ENCODE data around the gene ZG16B.

The ZG16B gene

DNA sequence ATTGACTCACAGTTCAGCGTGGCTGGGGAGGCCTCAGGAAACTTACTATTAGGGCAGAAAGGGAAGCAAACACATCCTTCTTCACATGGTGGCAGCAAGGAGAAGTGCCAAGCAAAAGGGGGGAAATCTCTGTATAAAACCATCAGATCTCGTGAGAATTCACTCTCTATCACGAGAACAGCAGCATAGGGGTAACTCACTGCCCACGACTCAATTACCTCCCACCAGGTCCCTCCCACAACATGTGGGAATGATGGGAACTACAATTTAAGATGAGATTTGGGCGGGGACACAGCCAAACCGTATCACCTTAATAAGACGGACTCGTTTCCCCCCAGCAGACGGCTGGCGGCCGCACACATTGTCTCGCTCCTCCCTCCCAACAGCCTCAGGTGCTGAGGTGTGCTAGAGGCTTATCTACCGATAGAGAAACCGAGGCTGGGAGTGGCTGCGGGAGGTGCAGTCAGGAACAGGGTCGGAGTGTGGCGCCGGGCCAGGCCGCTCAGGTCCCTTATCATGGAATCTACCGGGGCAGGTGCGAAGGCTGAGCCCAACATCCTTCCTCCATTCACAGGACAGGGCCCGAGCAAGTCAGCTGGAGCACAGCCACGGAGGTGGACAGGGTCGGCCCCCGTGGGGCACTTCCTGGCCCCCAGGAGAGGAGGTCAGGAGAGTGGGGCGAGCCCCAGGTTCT, 4.9 kb upstream of the ZG16B start:
- no peak for DNase-seq (ENCODE audit: low read depth)

DNA sequence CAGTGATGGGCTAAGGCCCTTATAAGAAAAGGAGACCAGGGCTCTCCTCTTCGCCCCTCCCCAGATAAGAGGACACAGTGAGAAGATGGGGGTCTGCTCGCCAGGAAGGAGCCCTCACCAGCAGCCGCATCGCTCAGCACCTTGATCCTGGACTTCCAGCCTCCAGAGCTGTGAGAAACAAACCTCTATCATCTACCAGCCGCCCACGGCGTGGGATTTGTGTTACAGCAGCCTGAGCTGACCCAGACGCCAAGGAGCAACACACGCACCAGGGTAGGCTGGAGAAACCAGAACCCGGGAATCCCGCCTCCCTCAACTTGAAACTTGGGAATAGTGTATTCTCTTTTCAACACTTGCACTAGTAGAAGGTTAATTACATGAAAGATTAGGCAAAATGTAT, 4.2 kb upstream of the ZG16B start:
- no peak for DNase-seq (ENCODE audit: low read depth)

DNA sequence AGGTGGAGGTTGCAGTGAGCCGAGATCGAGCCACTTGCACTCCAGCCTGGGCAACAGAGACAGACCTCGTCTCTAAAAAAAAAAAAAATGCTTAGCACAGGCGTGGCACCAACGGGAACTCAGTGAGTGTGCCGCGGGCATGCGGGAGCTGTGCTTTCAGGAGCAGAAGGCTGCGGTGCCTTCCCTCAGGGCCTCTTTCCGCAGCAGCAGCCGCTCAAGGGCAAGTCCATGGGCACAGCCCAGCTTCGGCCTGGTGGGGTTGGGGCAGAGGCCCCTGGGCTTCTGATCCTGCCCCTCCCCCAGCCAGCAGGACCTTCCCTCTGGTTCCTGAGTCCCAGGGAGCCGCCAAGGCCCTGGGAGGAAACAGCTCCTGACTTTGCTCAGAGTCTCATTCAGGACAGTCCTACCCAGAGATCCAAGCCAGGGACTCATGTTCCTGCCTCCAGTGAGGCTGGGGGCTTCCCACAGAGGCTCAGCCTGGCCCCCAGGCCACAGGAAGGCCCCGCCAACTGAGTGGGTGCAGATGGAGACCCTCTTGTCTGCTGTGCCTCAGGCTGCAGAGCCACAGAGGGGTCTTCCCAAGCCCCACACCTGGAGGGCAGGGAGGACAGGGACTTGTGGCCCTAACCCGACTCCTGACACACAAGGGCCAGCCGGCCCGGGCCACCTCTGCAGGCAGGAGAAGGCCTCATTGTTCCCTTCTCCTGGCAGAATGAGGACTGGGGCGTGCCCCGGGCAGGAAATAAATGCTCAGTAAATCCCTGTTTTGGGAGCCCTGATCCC, 3.3 kb upstream of the ZG16B start:
- no peak for DNase-seq (ENCODE audit: low read depth)

GRCh38 chr16:2827374-2827791, 2.7 kb upstream of the ZG16B start:
- DNase-seq (ENCODE audit: low read depth): no peak

- DNase-seq (ENCODE audit: low read depth): no peak
Measured at GRCh38 chr16:2827831-2828520, 2.1 kb upstream of the ZG16B start.

DNA sequence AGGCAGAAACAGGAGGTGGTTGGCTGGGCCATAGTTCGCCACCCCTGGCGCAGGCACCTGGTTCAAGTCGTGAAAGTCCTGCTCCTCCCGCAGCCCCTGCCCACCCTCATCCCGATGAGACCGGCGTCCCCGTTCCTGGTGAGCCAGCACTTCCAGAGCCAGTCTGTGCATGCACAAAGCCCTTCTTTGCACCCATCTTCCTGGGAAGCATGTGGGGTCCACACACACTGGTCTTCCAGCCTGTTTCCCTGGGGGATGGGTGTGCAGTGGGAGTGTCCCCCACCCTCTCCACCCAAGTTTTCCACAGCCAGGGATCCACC, 1.6 kb upstream of the ZG16B start:
- DNase-seq (ENCODE audit: low read depth): no peak

- DNase-seq (ENCODE audit: low read depth): no peak
Measured at GRCh38 chr16:2828876-2829430, 1.1 kb upstream of the ZG16B start.

DNA sequence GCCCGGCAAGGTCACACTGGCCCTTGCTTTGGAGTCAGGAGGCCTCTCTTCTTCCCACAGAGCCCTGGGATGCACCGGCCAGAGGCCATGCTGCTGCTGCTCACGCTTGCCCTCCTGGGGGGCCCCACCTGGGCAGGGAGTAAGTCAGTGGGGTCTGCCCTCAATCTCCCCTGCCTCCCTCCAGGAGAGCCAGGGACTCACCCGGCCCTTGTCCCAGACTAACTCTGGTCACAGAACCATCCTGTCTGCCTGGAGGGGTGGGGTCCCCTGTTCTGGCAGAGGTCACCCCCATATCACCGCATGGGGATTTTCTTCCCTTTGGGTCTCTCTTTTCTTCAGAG, 222 bp downstream of the ZG16B start:
- no peak for DNase-seq (ENCODE audit: low read depth)

DNA sequence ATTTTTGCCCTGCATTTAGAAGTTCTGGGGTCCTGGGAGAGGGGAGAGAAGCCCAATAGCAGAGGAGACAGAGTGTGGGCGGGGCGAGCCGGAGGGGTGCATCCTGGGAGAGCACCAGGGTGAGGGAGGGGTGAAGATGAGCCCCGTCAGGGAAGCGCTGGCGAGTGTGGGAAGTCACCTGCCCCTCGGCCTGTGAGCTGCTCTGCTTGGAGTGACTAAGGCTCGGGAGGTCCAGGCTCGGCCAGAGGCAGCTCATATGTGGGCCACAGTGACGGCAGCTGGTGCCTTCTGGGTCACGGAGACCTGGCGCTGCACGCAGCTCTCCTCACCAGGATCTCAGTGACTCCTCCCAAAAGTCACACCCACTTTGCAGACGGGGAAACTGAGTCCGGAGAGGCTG, 1.1 kb downstream of the ZG16B start:
- DNase-seq (ENCODE audit: low read depth): no peak

- DNase-seq (ENCODE audit: low read depth): no peak
Measured at GRCh38 chr16:2833776-2834175, 3.7 kb downstream of the ZG16B start.

DNA sequence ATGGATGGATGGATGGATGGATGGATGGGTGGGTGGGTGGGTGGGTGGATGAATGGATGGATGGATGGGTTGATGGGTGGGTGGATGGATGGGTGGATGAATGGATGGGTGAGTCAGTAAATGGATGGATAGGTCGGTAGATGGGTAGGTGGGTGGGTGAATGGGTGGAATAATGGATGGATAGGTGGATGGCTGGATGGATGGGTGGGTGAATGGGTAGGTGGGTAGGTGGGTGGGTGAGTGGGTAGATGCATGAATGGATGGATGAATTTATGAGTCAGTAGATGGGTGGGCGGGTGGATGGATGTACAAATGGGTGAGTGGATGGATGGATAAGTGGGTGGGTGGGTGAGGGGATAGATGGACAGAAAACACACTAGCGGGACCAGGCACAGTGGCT, 4.9 kb downstream of the ZG16B start:
- DNase-seq (ENCODE audit: low read depth): no peak

DNA sequence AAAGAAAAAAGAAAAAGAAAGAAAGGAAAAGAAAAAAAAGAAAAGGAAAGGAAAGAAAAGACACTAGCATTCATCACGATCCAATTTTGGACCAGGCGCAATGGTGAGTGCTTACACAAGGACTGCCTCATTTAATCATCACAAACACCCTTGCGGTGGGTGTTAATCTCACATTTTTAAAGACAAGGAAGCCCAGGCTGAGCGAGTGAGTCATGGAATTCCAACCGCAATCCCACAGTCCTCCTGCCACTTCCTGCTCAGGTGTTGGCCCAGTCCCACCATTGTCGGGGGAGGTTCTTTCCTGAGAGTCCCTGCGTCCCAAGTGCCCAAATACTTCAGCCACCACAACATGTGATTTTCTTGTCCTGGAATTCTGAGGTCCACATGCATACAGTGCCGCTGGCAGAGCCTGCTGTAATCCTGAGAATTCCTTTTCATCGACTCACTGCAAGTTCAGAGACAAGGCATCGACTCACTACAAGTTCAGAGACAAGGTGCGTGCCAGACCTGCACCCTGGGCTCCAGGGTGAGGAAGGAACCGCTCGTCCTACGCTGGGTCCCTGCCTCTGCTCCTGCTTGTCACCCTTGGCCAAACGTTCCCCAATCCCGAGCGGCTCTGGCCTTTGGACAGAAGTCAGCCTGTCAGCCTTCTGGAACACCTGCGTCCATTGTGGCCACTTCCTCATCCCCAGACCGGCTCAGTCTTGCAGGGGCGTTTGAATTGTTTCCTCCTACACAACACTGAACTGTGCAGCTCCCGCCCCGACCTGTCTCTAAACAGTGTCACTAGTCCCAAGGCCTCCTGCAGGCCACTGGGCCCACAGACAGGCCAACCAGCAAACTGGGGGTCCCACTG, 5.8 kb downstream of the ZG16B start:
- no peak for DNase-seq (ENCODE audit: low read depth)

DNA sequence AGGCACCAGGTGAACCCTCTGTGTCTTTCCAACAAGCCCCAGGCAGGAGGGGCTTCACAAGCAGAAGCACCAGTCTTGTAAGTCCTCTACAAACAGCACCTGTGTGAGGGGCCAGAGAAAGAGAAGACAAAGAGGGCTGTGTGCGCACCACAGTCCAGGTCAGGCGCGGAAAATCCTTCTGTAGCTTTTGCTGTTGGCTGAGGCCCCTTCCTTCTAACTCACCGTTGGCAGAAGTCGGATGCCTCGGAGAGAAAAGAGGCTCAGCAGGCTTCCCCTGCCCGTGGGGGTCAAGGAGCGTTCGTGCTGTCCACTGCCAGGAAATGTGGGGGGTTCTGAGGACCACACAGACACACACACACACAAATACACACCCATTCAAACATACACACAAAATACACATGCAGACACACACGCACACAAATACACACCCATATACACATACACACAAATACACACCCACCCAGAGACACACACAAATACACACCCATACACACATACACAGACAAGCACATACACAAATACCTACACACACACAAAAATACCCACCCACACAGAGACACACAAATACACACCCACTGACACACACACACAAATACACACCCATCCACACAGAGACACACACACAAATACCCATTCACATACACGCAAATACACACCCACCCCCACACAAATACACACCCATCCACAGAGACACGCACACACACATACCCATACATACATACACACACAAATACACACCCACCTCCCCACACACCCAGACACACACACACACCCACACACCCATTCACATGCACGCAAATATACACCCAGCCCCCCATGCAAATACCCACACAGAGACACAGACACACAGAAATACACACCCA, 6.8 kb downstream of the ZG16B start:
- no peak for DNase-seq (ENCODE audit: low read depth)

GRCh38 chr16:2838928-2839327, 8.8 kb downstream of the ZG16B start:
- DNase-seq (ENCODE audit: low read depth): peak; percentile 47

DNA sequence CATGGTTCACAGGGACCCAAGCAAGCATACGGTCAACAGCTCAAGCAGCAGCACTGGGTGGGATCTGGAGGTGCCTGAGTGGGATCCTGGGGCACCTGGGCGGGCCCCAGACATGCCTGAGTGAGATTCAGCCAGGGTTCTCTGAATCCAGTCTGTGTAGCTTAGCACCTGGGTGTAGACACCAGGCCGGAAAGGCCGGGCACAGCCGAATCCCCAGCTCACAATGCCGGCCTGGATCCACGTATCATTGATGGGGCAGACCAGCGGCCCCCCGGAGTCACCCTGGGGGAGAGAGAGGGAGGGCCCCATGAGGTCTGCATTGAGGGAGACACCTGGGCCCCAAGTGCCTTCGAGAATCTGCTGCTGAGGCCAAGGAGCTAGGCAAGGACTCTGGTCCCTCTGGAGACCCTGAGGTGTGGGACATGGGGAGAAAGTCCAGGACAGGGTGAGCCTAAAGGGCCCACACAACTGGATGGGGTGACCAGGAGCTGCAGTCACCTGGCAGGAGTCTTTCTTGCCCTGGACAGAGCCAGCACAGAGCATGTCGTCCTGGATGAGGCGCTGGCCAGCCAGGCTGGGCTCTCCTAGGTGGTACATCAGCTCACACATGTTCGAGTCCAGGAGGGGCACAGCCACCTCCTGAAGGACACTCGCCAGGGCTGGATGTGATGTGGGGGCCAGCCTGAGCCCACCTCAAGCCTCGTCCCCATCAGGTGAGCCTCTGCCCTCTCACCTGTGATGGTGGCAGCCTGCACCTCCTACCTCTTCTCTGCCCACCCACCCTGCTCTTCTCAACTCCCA, 9.7 kb downstream of the ZG16B start:
- DNase-seq (ENCODE audit: low read depth): no peak

DNA sequence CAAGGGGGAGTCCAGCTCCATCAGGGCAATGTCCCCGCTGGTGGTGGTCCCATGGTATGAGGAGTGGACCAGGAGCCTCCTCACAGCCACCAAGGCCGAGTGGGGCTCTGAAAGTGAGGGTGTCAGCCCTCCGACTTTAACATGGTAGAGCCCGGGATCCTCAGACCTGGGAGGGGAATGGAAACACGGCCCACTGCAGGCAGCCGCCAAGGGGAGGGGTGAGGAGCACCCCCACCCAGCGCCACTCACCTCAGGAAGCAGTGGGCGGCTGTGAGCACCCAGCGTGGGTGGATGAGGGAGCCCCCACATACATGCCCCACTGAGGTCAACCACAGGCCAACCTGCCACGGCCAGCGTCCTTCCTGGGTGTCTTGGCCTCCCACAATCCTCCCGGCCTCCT, 10.8 kb downstream of the ZG16B start:
- no peak for DNase-seq (ENCODE audit: low read depth)

DNA sequence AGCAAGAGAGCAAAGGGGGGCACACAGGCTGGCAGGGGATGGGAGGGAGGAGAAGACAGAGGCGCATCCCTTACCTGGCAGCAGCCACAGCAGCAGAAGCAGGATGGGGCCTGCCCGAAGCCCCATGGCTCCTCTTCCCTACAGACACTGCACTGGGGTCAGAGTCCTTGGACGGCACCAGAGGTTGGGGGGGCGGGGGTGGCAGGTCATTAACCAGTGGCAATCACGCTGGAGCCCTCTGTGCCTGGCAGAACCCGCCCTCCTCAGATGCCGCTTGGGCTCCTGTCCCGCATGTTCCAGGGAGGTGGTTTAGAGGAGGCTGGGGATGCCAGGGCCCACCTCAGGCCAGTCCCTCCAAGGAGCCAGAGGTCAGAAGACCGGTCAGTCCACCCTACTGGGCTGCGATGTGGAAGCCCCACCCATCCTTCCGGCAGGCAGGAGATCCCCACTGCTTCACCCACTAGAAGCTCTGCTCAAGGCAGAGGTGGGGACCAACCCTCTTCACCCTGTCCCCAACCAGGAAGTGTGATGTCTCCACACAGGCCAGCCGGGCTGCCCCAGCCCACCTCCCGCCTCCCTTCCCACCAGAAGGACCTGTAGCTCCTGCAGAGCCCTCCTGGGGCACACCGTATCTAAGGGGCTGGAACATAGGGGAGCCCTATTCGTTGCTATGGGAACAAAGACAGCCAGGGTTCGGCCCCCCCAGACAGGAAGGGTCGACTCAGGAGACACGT, 11.7 kb downstream of the ZG16B start:
- DNase-seq (ENCODE audit: low read depth): peak; percentile 18

DNA sequence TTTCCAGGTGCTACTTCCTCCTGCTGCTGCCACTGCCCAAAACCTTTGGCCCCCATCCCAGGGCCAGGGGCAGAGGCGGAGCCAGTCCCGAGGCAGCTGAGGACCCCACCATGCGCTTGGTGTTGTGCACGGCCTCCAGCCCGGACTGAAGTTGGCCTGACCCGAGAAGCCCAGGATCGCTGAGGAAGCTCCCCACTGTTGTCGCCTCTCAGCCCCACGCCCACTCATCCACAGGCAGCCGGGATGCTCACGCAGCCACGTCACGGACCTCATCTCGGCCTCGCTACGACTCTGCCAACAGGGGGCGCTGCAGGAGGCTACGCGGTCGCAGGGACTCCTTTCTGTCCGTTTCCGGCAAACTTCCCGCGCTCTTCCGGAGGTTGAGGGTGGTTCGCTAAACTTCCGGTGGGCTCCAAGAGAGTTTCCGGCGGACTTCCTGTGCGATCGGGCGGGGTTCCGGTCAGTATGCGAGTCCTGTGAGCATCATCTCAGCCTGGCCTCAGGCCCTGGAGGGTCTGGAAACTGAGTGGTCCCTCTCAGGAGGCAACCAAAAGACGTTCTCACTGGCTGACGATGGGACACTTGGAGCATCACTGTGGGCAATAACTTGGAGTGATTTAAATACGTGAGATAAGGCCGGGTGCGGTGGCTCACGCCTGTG, 12.4 kb downstream of the ZG16B start:
- DNase-seq (ENCODE audit: low read depth): peak; percentile 69

DNA sequence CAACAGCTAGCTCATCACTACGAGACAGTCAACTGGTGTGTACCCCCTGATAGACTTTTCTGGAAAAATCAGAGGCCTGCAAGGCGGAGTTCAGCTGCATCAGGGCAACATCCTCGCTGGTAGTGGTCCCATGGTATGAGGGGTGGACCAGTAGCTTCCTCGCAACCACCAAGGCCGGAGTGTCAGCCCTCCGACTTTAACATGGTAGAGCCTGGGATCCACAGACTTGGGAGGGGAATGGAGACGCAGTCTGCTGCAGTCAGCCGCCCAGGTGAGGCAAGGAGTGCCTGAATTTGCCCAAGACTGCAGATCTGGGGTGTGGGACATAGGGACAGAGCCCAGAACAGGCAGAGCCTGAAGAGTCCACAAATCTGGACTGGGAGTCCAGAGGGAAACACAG, 13.4 kb downstream of the ZG16B start:
- DNase-seq (ENCODE audit: low read depth): no peak
